ENCODE results near the gene WNT3A.

WNT3A gene

DNA sequence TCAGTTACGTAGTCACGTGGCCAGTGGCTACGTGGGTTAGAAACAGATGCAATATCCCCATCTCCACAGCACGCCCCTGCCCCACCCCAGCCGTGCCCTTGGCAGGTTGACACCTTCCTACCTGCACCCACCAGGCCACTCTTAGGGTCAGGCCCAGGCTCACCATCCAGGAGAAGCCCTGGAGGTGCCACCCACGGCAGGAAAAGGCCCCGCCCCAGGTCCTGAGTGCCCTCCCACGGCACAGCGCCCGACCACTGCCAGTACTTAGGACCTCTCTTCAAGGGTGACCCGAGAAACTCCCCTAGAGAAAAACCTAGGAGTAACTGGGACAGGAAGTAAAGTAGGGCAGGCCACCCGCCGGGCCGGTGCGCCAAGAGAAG lies 94.8 kb downstream of the WNT3A start:
- Histone ChIP-seq H3K27ac (ENCODE audit: insufficient read depth in 1 of 2, low read depth in 1 of 2, low read length in 2 of 2, poor library complexity in 1 of 2, severe bottlenecking in 2 of 2) (peak overlapping the region in 1 of 2 experiments; percentile 34), H3K9me3 (ENCODE audit: control extremely low read depth in 1 of 5, control insufficient read depth in 4 of 5, insufficient read depth in 2 of 5, low read depth in 1 of 5, low read length in 4 of 5) (no peaks in the 10 kb centered on the region), H3K4me1 (ENCODE audit: control extremely low read depth in 1 of 4, control insufficient read depth in 4 of 4, insufficient read depth in 4 of 4, low read length in 3 of 4) (peaks cover 6 to 30% (median 21%) of the 10 kb centered on the region in 4 experiments), H3K27me3 (replicated peaks in 2 of 5; ENCODE audit: control insufficient read depth in 4 of 5, insufficient read depth in 5 of 5, low read length in 4 of 5) (no peaks in the 10 kb centered on the region), H3K36me3 (ENCODE audit: control insufficient read depth in 4 of 4, insufficient read depth in 4 of 4, low read length in 3 of 4) (peaks cover 8 to 65% (median 40%) of the 10 kb centered on the region in 4 experiments), H3K4me3 (ENCODE audit: control insufficient read depth in 1 of 7, extremely low read depth in 1 of 7, insufficient read depth in 4 of 7, low read depth in 2 of 7, low read length in 6 of 7) (peak overlapping the region in 5 of 7 experiments; percentile 77 to 93 (median 85))
- POLR2A ChIA-PET, result no interaction called here
- 83% methylated on average over 11 of the region's 15 CpGs for WGBS (ENCODE audit: insufficient coverage)
- CTCF ChIA-PET, result interaction anchor here (1.0 to 1.2 kb wide), 2 partner anchors 11 to 97 kb away, joined by 4 to 5 read pairs; no protein-coding TSS in a partner anchor
- no peak for DNase-seq

- Histone ChIP-seq H3K27me3 (replicated peaks in 2 of 5; ENCODE audit: control insufficient read depth in 4 of 5, insufficient read depth in 5 of 5, low read length in 4 of 5) (no peaks in the 10 kb centered on the region), H3K9me3 (ENCODE audit: control extremely low read depth in 1 of 5, control insufficient read depth in 4 of 5, insufficient read depth in 2 of 5, low read depth in 1 of 5, low read length in 4 of 5) (no peaks in the 10 kb centered on the region), H3K4me1 (ENCODE audit: control extremely low read depth in 1 of 4, control insufficient read depth in 4 of 4, insufficient read depth in 4 of 4, low read length in 3 of 4) (peaks cover 6 to 30% (median 21%) of the 10 kb centered on the region in 4 experiments), H3K4me3 (ENCODE audit: control insufficient read depth in 1 of 7, extremely low read depth in 1 of 7, insufficient read depth in 4 of 7, low read depth in 2 of 7, low read length in 6 of 7) (peak overlapping the region in 6 of 7 experiments; percentile 77 to 93 (median 82)), H3K27ac (ENCODE audit: insufficient read depth in 1 of 2, low read depth in 1 of 2, low read length in 2 of 2, poor library complexity in 1 of 2, severe bottlenecking in 2 of 2) (no peak overlapping the region), H3K36me3 (ENCODE audit: control insufficient read depth in 4 of 4, insufficient read depth in 4 of 4, low read length in 3 of 4) (peaks cover 8 to 63% (median 42%) of the 10 kb centered on the region in 4 experiments)
- ChIA-PET POLR2A (interaction anchor here (0.6 kb wide), 2 partner anchors 14 to 17 kb away, joined by 3 read pairs; no protein-coding TSS in a partner anchor), CTCF (interaction anchor here (1.0 to 1.2 kb wide), 2 partner anchors 11 to 98 kb away, joined by 4 to 5 read pairs; no protein-coding TSS in a partner anchor)
- WGBS (ENCODE audit: insufficient coverage), result 9% methylated on average over 55 of the region's 73 CpGs
- peak; percentile 70 to 81 (median 76) for DNase-seq
Observed at GRCh38 chr1:228101994-228102790, 95.4 kb downstream of the WNT3A start.

- DNase-seq, result peak; percentile 91 to 96 (median 95)
- peaks cover 6 to 35% (median 22%) of the 10 kb centered on the region in 4 experiments for H3K4me1 ChIP-seq (ENCODE audit: control extremely low read depth in 1 of 4, control insufficient read depth in 4 of 4, insufficient read depth in 4 of 4, low read length in 3 of 4)
- peak within 1 kb of the TSS; percentile 61 to 93 (median 80) for H3K4me3 ChIP-seq (ENCODE audit: control insufficient read depth in 1 of 7, extremely low read depth in 1 of 7, insufficient read depth in 4 of 7, low read depth in 2 of 7, low read length in 6 of 7)
- peak within 1 kb of the TSS in 1 of 2 experiments; percentile 64 for H3K27ac ChIP-seq (ENCODE audit: insufficient read depth in 1 of 2, low read depth in 1 of 2, low read length in 2 of 2, poor library complexity in 1 of 2, severe bottlenecking in 2 of 2)
- WGBS (ENCODE audit: insufficient coverage), result under 1% methylated on average over 63 of the region's 104 CpGs
- no peaks in the 10 kb centered on the region for H3K9me3 ChIP-seq (ENCODE audit: control extremely low read depth in 1 of 5, control insufficient read depth in 4 of 5, insufficient read depth in 2 of 5, low read depth in 1 of 5, low read length in 4 of 5)
- H3K36me3 ChIP-seq (ENCODE audit: control insufficient read depth in 4 of 4, insufficient read depth in 4 of 4, low read length in 3 of 4), result peaks cover 8 to 62% (median 40%) of the 10 kb centered on the region in 4 experiments
- POLR2A ChIA-PET, result no interaction called here
- CTCF ChIA-PET, result interaction anchor here (1.0 to 1.3 kb wide), 2 partner anchors 64 to 98 kb away, joined by 3 to 4 read pairs; no protein-coding TSS in a partner anchor
- no peaks in the 10 kb centered on the region for H3K27me3 ChIP-seq (replicated peaks in 2 of 5; ENCODE audit: control insufficient read depth in 4 of 5, insufficient read depth in 5 of 5, low read length in 4 of 5)
Observed at GRCh38 chr1:228102791-228103620, 96.2 kb downstream of the WNT3A start, which contains the start of gene C1orf35. TSS of gene C1orf35 (minus strand) at chr1:228103325. CDS start at chr1:228103227, 98 bp downstream.

- Histone ChIP-seq H3K27me3 (replicated peaks in 2 of 5; ENCODE audit: control insufficient read depth in 4 of 5, insufficient read depth in 5 of 5, low read length in 4 of 5) (no peaks in the 10 kb centered on the region), H3K9me3 (ENCODE audit: control extremely low read depth in 1 of 5, control insufficient read depth in 4 of 5, insufficient read depth in 2 of 5, low read depth in 1 of 5, low read length in 4 of 5) (no peaks in the 10 kb centered on the region), H3K4me3 (ENCODE audit: control insufficient read depth in 1 of 7, extremely low read depth in 1 of 7, insufficient read depth in 4 of 7, low read depth in 2 of 7, low read length in 6 of 7) (peak overlapping the region in 1 of 7 experiments; percentile 77), H3K27ac (ENCODE audit: insufficient read depth in 1 of 2, low read depth in 1 of 2, low read length in 2 of 2, poor library complexity in 1 of 2, severe bottlenecking in 2 of 2) (no peak overlapping the region), H3K4me1 (ENCODE audit: control extremely low read depth in 1 of 4, control insufficient read depth in 4 of 4, insufficient read depth in 4 of 4, low read length in 3 of 4) (peaks cover 13 to 49% (median 31%) of the 10 kb centered on the region in 4 experiments), H3K36me3 (ENCODE audit: control insufficient read depth in 4 of 4, insufficient read depth in 4 of 4, low read length in 3 of 4) (peaks cover 2 to 46% (median 30%) of the 10 kb centered on the region in 4 experiments)
- no peak for DNase-seq
- ChIA-PET POLR2A (interaction anchor here (0.7 kb wide), 1 partner anchor 20 kb away, joined by 3 read pairs; no protein-coding TSS in a partner anchor), CTCF (interaction anchor here (1.0 to 1.3 kb wide), 2 partner anchors 62 to 100 kb away, joined by 3 to 4 read pairs; no protein-coding TSS in a partner anchor)
- WGBS (ENCODE audit: insufficient coverage), result 91% methylated on average over 7 of the region's 7 CpGs
Observed at GRCh38 chr1:228104526-228105269, 97.9 kb downstream of the WNT3A start.

GRCh38 chr1:228105270-228105995 lies 98.6 kb downstream of the WNT3A start:
- 95% methylated on average over 5 of the region's 9 CpGs for WGBS (ENCODE audit: insufficient coverage)
- ChIA-PET CTCF (interaction anchor here (0.9 to 2.0 kb wide), 2 partner anchors 14 to 31 kb away, joined by 3 to 7 read pairs; no protein-coding TSS in a partner anchor), POLR2A (interaction anchor here (0.7 kb wide), 1 partner anchor 21 kb away, joined by 3 read pairs; no protein-coding TSS in a partner anchor)
- H3K9me3 ChIP-seq (ENCODE audit: control extremely low read depth in 1 of 5, control insufficient read depth in 4 of 5, insufficient read depth in 2 of 5, low read depth in 1 of 5, low read length in 4 of 5), result no peaks in the 10 kb centered on the region
- DNase-seq, result no peak
- no peak overlapping the region for H3K4me3 ChIP-seq (ENCODE audit: control insufficient read depth in 1 of 7, extremely low read depth in 1 of 7, insufficient read depth in 4 of 7, low read depth in 2 of 7, low read length in 6 of 7)
- H3K27me3 ChIP-seq (replicated peaks in 2 of 5; ENCODE audit: control insufficient read depth in 4 of 5, insufficient read depth in 5 of 5, low read length in 4 of 5), result no peaks in the 10 kb centered on the region
- peaks cover 13 to 54% (median 37%) of the 10 kb centered on the region in 4 experiments for H3K4me1 ChIP-seq (ENCODE audit: control extremely low read depth in 1 of 4, control insufficient read depth in 4 of 4, insufficient read depth in 4 of 4, low read length in 3 of 4)
- no peak overlapping the region for H3K27ac ChIP-seq (ENCODE audit: insufficient read depth in 1 of 2, low read depth in 1 of 2, low read length in 2 of 2, poor library complexity in 1 of 2, severe bottlenecking in 2 of 2)
- peaks cover 0 to 41% (median 26%) of the 10 kb centered on the region in 4 experiments for H3K36me3 ChIP-seq (ENCODE audit: control insufficient read depth in 4 of 4, insufficient read depth in 4 of 4, low read length in 3 of 4)

Data from common myeloid progenitor, CD34-positive (primary cell).